ENCODE measurements around the gene ADGRF5.

GRCh38 chr6:46906776-46907175 lies 15.0 kb downstream of the ADGRF5 start:
- no peak for TF ChIP-seq CTCF (IDR thresholded peaks at IDR 0.05; ENCODE audit: low read length)
- TF ChIP-seq EZH2 (optimal IDR thresholded peaks at IDR 0.05; ENCODE audit: low read depth, low read length) = no peak
- TF ChIP-seq EZH2phosphoT487 (IDR thresholded peaks at IDR 0.05; ENCODE audit: low read length) = no peak

Data from MM.1S (cell line).